GM08714 (cell line): ENCODE measurements around the gene OR5T2.
"Not testable (repeated sequence)": the region's sequence is repeated elsewhere in the genome, so short reads cannot be mapped to it uniquely, and the experiment has no call there.

ENCODE experiments used
- H3K4me3 ChIP-seq: fragments of 200-500 bp; sonication (Bioruptor generic); 2 replicates; pipeline ENCODE4 v1.5.1; 2014; ENCODE audit warnings: mild to moderate bottlenecking, low read length, inconsistent platforms
- ZNF274 ChIP-seq: IDR thresholded peaks from 2 replicates; pipeline ENCODE4 v1.6.1; 2012; ENCODE audit warnings: mild to moderate bottlenecking, low read depth, low read length

Gene OR5T2

DNA sequence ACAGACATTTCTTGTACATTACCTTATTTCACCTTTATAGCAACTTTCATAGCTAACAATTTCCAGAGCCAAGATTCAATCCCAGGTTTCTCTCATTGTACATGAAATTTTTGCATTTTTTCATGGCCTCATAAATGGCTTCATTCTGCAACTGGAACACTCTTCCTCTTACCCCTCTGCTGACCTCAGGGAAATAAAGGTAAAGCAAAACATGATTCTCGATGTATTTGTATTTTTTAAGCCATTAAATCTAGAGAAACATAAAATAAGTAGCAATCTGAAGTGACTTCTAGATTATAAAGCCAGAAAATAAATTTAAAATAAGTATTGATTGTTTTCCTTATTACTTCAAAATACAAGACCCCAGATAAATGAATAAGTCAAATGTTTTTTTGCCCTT, at the start of gene OR5T2:
Gene OR5T2, minus strand, starts transcription at position 101 of the 400 bp plus-strand sequence. CDS start 1,193 bp downstream, outside the sequence.
- no peak for TF ChIP-seq ZNF274
- H3K4me3 ChIP-seq, result no peak within 1 kb of the TSS

DNA sequence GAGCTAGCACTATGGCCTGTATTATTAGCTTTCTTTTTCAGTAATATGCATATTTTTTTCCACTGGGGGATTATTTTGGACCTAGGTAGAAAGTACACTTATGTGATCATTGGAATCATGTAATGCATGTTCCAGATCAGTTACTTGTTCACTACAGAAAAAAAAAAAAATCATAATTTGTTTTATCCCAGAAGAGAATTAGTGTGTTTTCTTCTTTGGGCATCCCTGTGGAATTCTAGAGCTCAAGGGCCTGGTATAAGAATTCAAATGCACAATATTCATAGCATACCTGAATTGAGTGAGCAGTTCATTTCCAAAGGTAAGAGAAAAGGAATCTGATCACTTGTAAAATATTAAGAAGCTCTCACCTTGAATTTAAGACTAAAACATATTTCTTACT, 39.8 kb upstream of the OR5T2 start, which contains the start of gene OR5T1:
Gene OR5T1, plus strand, starts transcription at position 301 of the 400 bp plus-strand sequence. CDS start 1,485 bp downstream, outside the sequence.
- TF ChIP-seq ZNF274, result no peak
- no peak within 1 kb of the TSS for H3K4me3 ChIP-seq

DNA sequence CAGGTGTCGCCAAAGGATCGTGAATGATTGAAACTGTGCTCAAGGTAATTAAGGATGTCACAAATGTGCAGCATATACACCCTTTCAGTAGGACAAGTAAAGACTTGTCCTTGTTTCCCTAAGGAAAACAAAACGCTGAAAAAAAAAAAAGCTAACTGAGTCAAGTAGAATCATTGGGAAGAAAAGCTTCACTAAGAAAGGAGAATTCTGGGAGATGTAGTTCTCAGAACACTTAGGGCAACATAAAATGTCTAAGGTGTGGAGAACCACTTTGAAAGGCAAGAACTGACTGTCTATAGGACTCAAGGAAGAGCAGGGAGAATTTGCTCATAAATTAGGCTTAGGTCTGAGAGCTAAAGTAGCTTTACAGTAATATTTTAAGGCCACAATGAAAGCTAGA, 37.0 kb upstream of the OR5T2 start:
- no peak overlapping the region for H3K4me3 ChIP-seq
- TF ChIP-seq ZNF274, result no peak

DNA sequence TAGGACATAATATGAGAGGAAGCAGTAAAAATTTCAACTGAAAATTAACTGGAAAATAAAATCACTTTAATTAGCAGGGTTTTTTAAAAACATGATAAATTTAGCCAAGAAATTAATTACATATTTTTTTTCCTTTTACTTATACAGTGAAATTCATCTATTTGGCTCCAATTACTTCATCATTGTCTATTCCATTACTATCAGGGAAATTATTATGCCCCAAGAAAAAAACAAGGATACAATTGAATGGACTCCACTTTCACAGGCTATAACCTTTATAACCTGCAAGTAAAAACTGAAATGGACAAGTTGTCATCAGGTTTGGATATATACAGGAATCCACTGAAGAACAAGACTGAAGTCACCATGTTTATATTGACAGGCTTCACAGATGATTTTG, 17.9 kb upstream of the OR5T2 start, which contains the start of gene OR5T3:
Gene OR5T3, plus strand, starts transcription at position 301 of the 400 bp plus-strand sequence. Its CDS starts 0 bp downstream, at position 301.
- TF ChIP-seq ZNF274, result no peak
- no peak within 1 kb of the TSS for H3K4me3 ChIP-seq

DNA sequence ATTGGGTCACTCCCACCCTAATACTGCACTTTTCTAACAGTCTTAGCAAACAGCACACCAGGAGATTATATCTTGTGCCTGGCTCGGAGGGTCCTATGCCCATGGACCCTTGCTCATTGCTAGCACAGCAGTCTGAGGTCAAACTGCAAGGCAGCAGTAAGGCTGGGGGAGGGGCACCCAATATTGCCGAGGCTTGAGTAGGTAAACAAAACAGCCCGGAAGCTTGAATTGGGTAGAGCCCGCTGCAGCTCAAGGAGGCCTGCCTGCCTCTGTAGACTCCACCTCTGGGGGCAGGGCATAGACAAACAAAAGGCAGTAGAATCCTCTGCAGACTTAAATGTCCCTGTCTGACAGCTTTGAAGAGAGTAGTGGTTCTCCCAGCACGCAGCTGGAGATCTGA, 14.3 kb downstream of the OR5T2 start:
- H3K4me3 ChIP-seq, result not testable (repeated sequence)

DNA sequence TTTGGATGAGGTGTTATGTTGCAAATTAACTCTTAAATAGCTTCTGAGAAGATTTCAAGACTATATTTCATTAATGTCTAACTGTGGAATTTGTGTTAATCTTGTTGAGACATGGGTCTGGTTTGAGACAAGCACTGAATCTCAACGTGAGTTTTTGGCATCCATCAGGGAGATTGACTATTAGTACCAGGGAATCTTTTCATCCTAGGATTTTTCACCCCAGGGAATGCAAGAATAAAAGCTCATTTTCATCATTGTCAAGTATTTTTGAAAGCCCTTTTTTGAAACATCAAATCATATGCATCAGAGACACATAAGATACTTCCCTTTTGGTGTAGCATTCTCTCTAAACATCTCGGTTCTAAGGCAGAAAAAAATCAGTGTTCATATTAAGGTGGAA, 19.5 kb downstream of the OR5T2 start:
- no peak for TF ChIP-seq ZNF274
- no peak overlapping the region for H3K4me3 ChIP-seq

DNA sequence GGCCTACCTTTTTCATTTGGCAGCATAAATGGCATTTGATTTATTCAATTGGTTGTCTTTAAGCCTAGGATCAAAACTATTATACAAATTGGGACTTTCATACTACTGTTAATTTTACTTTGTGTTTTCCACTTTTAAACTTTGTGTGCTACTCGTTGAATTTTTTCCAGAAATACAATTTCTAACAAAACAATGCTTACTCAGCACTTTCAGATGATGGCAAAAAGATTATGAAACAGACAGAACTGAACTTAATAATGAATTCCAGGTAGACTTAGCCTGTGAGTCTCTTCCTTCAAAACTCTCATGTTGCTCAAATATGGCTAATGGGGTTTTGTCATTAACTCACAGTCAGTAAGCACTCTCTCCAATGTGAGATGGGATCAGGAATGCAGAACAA, 26.3 kb downstream of the OR5T2 start:
- TF ChIP-seq ZNF274, result no peak
- no peak overlapping the region for H3K4me3 ChIP-seq

DNA sequence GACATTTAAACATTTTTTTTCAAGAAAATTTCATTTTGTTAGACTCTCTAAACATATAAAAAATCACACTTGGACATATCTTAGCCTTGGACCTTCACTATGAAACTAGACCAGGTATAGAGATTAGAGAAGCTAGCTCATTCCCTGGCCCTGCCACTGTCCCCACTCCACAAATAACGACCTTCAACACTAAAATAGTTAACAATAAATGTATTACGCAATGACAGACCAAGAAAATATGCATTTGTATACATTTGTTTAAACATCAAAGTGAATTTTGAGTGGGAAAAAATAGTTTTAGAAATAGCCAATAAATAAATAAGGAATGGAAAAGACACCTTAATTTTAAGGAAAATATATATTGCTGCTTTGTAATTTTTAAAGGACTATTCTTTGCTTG, 36.7 kb downstream of the OR5T2 start:
- TF ChIP-seq ZNF274, result no peak
- H3K4me3 ChIP-seq, result no peak overlapping the region

DNA sequence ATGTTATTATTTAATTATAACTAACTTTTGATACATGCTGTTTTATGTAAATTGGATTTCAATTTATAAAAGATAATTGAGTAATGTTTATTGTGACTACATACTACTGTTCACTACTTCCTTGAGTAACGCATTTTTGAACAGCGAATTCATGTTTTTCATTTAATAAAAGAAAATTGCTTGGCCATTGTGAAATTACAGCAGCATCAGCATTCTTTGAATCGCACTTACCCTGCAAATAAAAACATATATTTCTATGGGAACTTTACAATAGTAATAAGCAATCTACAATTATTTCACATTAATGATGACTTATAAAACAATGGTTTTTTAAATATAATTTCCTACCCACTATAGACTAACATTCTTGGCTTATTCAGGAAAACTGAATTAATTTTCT, 37.4 kb downstream of the OR5T2 start:
- H3K4me3 ChIP-seq, result no peak overlapping the region
- TF ChIP-seq ZNF274, result no peak

DNA sequence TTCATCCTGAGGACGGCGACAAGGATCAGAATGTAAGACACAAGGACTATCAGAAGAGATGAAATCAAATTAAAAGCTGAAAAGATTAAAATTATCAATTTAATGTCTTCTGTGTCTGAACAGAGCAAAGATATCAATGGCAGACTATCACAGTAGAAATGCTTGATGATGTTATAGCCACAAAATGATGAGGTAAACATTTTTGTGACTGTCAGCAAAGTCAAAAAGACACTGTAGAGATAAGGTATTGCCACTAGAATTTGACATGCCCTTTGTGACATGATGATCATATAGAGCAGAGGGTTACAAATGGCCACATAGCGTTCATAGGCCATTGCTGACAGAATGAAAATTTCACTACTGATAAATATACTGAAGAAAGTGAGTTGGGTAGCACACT, 45.5 kb downstream of the OR5T2 start:
- H3K4me3 ChIP-seq, result no peak overlapping the region
- no peak for TF ChIP-seq ZNF274

DNA sequence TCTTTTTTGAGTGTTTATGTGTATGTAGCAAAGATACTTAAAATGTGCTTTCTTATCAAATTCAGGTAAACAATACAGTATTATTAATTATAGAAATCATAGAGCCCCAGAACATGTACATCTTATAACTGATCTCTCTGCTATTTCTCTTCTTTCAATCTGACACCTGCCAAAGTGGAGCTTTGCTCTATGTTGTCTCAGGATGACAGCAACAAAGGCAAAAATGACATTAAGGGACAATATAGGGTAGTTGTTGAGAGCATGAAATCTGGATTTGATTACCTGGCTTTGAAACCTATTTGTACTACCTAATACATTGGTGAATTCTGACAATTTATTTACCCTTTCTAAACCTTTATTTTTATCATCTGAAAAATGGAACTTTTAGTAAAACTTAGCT, 50.6 kb downstream of the OR5T2 start:
- H3K4me3 ChIP-seq, result no peak overlapping the region
- no peak for TF ChIP-seq ZNF274
